ENCODE data around the gene FREM1.

DNA sequence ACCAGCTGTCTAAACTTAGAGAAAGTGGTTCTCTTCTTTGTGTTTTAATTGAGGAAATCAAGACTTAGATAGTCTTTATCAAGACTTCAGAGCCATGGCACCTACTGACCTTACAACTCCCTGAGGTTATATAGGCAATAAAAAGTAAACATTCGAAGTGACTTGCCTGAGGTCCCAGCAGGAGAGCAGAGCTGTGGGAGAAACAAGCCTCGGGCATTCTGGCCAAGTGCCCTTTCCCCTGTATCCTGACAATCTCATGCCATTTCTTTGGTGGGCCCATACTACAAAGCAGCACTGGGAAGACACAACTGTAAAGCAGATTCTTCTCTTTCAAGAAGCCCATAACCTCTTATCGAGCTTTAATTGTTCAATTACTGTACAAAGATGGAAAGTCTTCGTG is 23.1 kb downstream of the FREM1 start:
- TF ChIP-seq EZH2 (IDR thresholded peaks at IDR 0.05; ENCODE audit: low read depth, unreplicated experiment) (no peak), POLR2AphosphoS5 (IDR thresholded peaks at IDR 0.05; ENCODE audit: low read depth) (no peak), ZNF114 (CRISPR knock-in tag; IDR thresholded peaks at IDR 0.05) (no peak)
- TF ChIP-seq, protein P1, sequence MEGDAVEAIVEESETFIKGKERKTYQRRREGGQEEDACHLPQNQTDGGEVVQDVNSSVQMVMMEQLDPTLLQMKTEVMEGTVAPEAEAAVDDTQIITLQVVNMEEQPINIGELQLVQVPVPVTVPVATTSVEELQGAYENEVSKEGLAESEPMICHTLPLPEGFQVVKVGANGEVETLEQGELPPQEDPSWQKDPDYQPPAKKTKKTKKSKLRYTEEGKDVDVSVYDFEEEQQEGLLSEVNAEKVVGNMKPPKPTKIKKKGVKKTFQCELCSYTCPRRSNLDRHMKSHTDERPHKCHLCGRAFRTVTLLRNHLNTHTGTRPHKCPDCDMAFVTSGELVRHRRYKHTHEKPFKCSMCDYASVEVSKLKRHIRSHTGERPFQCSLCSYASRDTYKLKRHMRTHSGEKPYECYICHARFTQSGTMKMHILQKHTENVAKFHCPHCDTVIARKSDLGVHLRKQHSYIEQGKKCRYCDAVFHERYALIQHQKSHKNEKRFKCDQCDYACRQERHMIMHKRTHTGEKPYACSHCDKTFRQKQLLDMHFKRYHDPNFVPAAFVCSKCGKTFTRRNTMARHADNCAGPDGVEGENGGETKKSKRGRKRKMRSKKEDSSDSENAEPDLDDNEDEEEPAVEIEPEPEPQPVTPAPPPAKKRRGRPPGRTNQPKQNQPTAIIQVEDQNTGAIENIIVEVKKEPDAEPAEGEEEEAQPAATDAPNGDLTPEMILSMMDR (conservative IDR thresholded peaks at IDR 0.05; ENCODE audit: low read depth in 2 of 2), result no peak
- TF ChIP-seq, protein P2, sequence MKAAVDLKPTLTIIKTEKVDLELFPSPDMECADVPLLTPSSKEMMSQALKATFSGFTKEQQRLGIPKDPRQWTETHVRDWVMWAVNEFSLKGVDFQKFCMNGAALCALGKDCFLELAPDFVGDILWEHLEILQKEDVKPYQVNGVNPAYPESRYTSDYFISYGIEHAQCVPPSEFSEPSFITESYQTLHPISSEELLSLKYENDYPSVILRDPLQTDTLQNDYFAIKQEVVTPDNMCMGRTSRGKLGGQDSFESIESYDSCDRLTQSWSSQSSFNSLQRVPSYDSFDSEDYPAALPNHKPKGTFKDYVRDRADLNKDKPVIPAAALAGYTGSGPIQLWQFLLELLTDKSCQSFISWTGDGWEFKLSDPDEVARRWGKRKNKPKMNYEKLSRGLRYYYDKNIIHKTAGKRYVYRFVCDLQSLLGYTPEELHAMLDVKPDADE (IDR thresholded peaks at IDR 0.05), result no peak
